ENCODE measurements around the gene TM9SF1.

Gene TM9SF1

DNA sequence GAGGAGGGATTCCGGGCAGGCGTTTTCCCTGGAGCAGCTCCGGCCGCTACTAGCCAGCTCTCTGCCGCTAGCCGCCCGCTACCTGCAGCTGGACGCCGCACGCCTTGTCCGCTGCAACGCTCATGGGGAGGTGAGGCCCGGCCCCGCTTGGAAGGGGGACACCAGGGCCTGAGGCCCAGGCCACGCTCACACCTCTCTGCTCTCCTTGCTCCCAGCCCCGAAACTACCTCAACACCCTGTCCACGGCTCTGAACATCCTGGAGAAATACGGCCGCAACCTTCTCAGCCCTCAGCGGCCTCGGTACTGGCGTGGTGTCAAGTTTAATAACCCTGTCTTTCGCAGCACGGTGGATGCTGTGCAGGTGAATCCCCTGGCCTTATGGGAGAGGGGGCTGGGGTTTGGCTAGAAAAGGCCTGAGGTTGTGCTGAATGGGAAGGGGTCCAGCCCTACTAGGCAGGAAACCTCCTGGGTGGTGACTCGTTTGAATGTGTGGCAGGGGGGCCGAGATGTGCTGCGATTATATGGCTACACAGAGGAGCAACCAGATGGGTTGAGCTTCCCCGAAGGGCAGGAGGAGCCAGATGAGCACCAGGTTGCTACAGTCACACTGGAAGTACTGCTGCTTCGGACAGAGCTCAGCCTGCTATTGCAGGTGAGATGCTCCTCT is 47.3 kb downstream of the TM9SF1 start:
- FAIRE-seq = no peak

DNA sequence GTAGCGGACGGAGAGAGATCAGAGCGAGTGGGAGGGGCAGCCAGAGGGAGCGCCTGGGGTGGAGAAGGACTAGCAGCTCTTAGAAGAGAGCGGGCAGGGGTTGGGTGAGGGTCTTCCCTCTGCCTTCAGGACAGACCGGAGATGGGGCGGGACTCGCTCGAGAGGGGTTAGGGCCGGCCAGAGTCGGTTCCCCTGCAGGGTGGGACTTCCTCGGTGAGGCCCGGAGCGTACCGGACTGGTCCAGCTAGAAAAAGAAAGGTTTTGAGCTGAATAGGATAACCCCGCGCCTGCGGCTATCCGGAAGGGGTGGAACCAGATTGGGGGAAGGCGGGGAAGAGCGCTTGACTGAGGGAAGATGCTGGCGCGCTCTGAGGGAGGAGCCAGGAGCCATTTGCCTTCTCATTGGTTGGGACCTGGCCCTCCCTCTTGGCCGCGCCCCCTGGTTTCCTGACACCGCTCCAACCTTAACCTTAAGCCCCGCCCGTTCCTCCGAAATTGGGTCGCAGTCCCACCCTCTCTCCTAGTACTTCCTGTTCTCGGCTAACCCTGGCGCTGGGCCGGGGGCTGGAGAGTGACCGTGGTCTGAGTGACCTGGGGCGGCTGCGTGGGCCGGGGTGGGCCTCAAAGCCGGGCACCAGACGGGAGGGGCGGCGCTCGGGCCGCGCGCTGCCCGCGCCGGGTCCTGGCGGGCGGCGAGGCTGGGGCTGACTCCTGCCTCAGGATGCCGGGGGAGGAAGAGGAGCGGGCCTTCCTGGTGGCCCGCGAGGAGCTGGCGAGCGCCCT is 48.1 kb downstream of the TM9SF1 start, which contains the start of gene RNF31:
RNF31 (plus strand) TSS at position 521 of the 783 bp plus-strand sequence; CDS start at position 722, 201 bp downstream.
- no peak for FAIRE-seq

- FAIRE-seq = no peak
Measured at GRCh38 chr14:24146453-24146977, 48.7 kb downstream of the TM9SF1 start, which contains the start of gene PSME2. TSS of gene PSME2 (minus strand) at chr14:24146610. CDS start at chr14:24146581, 29 bp downstream.

- FAIRE-seq = no peak
Measured at GRCh38 chr14:24145690-24146452, 49.4 kb downstream of the TM9SF1 start.

DNA sequence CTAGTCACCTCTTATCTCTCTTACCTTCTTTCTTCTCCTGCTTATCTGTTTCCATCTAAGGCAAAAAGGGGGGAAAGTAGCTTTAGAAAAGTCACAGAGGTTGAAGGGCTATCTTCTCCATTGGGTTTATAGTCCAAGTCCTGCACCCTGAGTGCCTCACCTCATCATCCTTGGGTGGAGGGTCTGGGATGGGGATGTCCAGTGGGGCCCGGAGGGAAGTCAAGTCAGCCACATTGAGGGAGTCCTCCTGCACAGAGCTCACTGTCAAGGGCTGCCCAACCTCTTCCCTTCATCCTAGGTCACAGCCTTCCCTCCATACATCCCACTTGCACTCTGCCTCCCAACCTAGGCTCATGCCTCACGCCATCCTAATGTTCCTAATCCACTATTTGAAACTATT is 50.0 kb downstream of the TM9SF1 start:
- FAIRE-seq = no peak

GRCh38 chr14:24144451-24144850 is 50.8 kb downstream of the TM9SF1 start:
- no peak for FAIRE-seq

DNA sequence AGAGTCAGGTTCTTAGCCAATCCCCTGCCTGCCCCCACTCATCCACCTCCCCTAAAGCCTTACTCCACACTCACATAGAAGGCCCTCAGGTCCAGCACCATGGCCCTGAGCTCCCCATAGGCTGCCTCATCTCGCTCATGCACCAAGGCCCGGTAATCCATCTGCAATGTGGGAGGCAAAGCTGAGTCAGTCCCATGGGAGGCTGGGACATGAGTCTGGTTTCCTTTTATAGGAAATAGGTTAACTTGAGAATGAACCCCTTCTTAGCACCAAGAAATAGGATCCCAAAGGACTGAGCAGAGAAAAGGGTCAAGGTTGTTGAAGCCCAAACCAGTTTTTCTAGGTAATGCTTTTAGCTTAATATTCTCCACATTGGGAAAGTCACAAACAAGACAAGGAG is 51.7 kb downstream of the TM9SF1 start:
- no peak for FAIRE-seq

- no peak for FAIRE-seq
Measured at GRCh38 chr14:24141097-24141880, 54.0 kb downstream of the TM9SF1 start, which contains the start of gene EMC9. TSS of gene EMC9 (minus strand) at chr14:24141591. CDS start at chr14:24141304, 287 bp downstream.

DNA sequence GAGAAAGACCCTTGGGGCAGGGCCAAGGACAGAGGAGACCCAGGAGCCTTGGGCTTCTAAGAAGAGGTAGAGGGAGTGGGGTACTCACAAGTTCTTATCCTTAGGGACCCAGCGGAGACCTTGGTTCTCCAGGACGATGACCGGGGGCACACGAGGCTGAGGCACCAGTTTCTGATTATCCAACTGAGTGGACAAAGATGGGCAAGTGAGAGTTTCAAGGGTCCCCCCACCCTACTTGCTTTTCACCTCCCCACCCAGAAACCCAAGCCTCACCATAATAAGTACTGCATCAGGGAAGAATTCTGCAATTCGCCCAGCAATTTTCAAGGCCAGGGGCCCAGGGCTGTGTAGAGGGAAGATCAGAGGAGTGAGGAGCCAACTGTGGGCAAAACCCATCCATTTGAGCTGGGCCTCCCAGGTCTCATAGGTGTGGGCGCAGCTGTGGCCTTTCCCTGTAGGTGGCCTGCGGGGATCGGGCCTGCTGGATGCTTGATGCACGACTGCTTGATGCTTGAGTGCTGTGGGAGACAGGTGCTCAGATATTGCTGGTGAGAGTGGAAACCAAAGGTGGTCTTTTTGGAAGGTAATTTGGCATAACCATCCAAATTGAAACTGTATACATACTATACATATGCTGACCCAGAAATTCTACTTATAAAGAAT is 55.8 kb downstream of the TM9SF1 start:
- no peak for FAIRE-seq

Measured in colon (tissue), 2 donors.